ENCODE results near the gene PNMA1.

The PNMA1 gene

GRCh38 chr14:73694083-73694482 lies 20.1 kb downstream of the PNMA1 start:
- Histone ChIP-seq H3K79me2 (ENCODE audit: control insufficient read depth, insufficient read depth, low read length, unreplicated experiment) (no peaks in the 10 kb centered on the region), H3K27ac (ENCODE audit: low read depth, low read length) (no peak overlapping the region), H2AFZ (ENCODE audit: low read length, unreplicated experiment) (no peak overlapping the region), H3K27me3 (ENCODE audit: insufficient read depth, low read length) (no peaks in the 10 kb centered on the region), H3K36me3 (ENCODE audit: insufficient read depth, low read length) (peaks cover 3% of the 10 kb centered on the region), H3K4me3 (ENCODE audit: low read depth, low read length) (no peak overlapping the region), H3K4me1 (ENCODE audit: control insufficient read depth, insufficient read depth, low read length, unreplicated experiment) (peaks cover 18% of the 10 kb centered on the region)

GRCh38 chr14:73686901-73687300 lies 27.3 kb downstream of the PNMA1 start:
- no peak overlapping the region for H3K4me3 ChIP-seq (ENCODE audit: low read depth, low read length)
- no peaks in the 10 kb centered on the region for H3K79me2 ChIP-seq (ENCODE audit: control insufficient read depth, insufficient read depth, low read length, unreplicated experiment)
- H3K4me1 ChIP-seq (ENCODE audit: control insufficient read depth, insufficient read depth, low read length, unreplicated experiment), result no peaks in the 10 kb centered on the region
- H3K27ac ChIP-seq (ENCODE audit: low read depth, low read length), result no peak overlapping the region
- H2AFZ ChIP-seq (ENCODE audit: low read length, unreplicated experiment), result no peak overlapping the region
- H3K27me3 ChIP-seq (ENCODE audit: insufficient read depth, low read length), result no peaks in the 10 kb centered on the region
- peaks cover 3% of the 10 kb centered on the region; the same call in 1 of the 2 replicates for H3K36me3 ChIP-seq (ENCODE audit: insufficient read depth, low read length)

- Histone ChIP-seq H2AFZ (ENCODE audit: low read length, unreplicated experiment) (no peak overlapping the region), H3K79me2 (ENCODE audit: control insufficient read depth, insufficient read depth, low read length, unreplicated experiment) (no peaks in the 10 kb centered on the region), H3K4me3 (ENCODE audit: low read depth, low read length) (no peak overlapping the region), H3K36me3 (ENCODE audit: insufficient read depth, low read length) (peaks cover 3% of the 10 kb centered on the region; the same call in 1 of the 2 replicates), H3K4me1 (ENCODE audit: control insufficient read depth, insufficient read depth, low read length, unreplicated experiment) (no peaks in the 10 kb centered on the region), H3K27ac (ENCODE audit: low read depth, low read length) (no peak overlapping the region), H3K27me3 (ENCODE audit: insufficient read depth, low read length) (no peaks in the 10 kb centered on the region)
Observed at GRCh38 chr14:73685328-73685727, 28.9 kb downstream of the PNMA1 start.

- H3K4me1 ChIP-seq (ENCODE audit: control insufficient read depth, insufficient read depth, low read length, unreplicated experiment), result no peaks in the 10 kb centered on the region
- H2AFZ ChIP-seq (ENCODE audit: low read length, unreplicated experiment), result no peak overlapping the region
- no peaks in the 10 kb centered on the region for H3K27me3 ChIP-seq (ENCODE audit: insufficient read depth, low read length)
- H3K36me3 ChIP-seq (ENCODE audit: insufficient read depth, low read length), result peaks cover 3% of the 10 kb centered on the region; the same call in 1 of the 2 replicates
- no peak overlapping the region for H3K27ac ChIP-seq (ENCODE audit: low read depth, low read length)
- no peaks in the 10 kb centered on the region for H3K79me2 ChIP-seq (ENCODE audit: control insufficient read depth, insufficient read depth, low read length, unreplicated experiment)
- H3K4me3 ChIP-seq (ENCODE audit: low read depth, low read length), result no peak overlapping the region
Observed at GRCh38 chr14:73684627-73685026, 29.6 kb downstream of the PNMA1 start.

GRCh38 chr14:73680821-73681220 lies 33.4 kb downstream of the PNMA1 start:
- Histone ChIP-seq H2AFZ (ENCODE audit: low read length, unreplicated experiment) (no peak overlapping the region), H3K36me3 (ENCODE audit: insufficient read depth, low read length) (no peaks in the 10 kb centered on the region), H3K27ac (ENCODE audit: low read depth, low read length) (no peak overlapping the region), H3K4me3 (ENCODE audit: low read depth, low read length) (no peak overlapping the region), H3K27me3 (ENCODE audit: insufficient read depth, low read length) (no peaks in the 10 kb centered on the region), H3K4me1 (ENCODE audit: control insufficient read depth, insufficient read depth, low read length, unreplicated experiment) (no peaks in the 10 kb centered on the region), H3K79me2 (ENCODE audit: control insufficient read depth, insufficient read depth, low read length, unreplicated experiment) (no peaks in the 10 kb centered on the region)

GRCh38 chr14:73678698-73679097 lies 35.5 kb downstream of the PNMA1 start:
- H2AFZ ChIP-seq (ENCODE audit: low read length, unreplicated experiment), result no peak overlapping the region
- H3K4me3 ChIP-seq (ENCODE audit: low read depth, low read length), result no peak overlapping the region
- H3K4me1 ChIP-seq (ENCODE audit: control insufficient read depth, insufficient read depth, low read length, unreplicated experiment), result no peaks in the 10 kb centered on the region
- H3K79me2 ChIP-seq (ENCODE audit: control insufficient read depth, insufficient read depth, low read length, unreplicated experiment), result no peaks in the 10 kb centered on the region
- no peaks in the 10 kb centered on the region for H3K36me3 ChIP-seq (ENCODE audit: insufficient read depth, low read length)
- no peaks in the 10 kb centered on the region for H3K27me3 ChIP-seq (ENCODE audit: insufficient read depth, low read length)
- no peak overlapping the region for H3K27ac ChIP-seq (ENCODE audit: low read depth, low read length)

- H3K4me3 ChIP-seq (ENCODE audit: low read depth, low read length), result no peak overlapping the region
- peaks cover 7% of the 10 kb centered on the region; the same call in 1 of the 2 replicates for H3K36me3 ChIP-seq (ENCODE audit: insufficient read depth, low read length)
- no peak overlapping the region for H2AFZ ChIP-seq (ENCODE audit: low read length, unreplicated experiment)
- H3K4me1 ChIP-seq (ENCODE audit: control insufficient read depth, insufficient read depth, low read length, unreplicated experiment), result no peaks in the 10 kb centered on the region
- no peaks in the 10 kb centered on the region for H3K27me3 ChIP-seq (ENCODE audit: insufficient read depth, low read length)
- no peak overlapping the region for H3K27ac ChIP-seq (ENCODE audit: low read depth, low read length)
- H3K79me2 ChIP-seq (ENCODE audit: control insufficient read depth, insufficient read depth, low read length, unreplicated experiment), result no peaks in the 10 kb centered on the region
Observed at GRCh38 chr14:73674986-73675385, 39.2 kb downstream of the PNMA1 start.

- H3K4me3 ChIP-seq (ENCODE audit: low read depth, low read length), result no peak overlapping the region
- no peak overlapping the region for H2AFZ ChIP-seq (ENCODE audit: low read length, unreplicated experiment)
- H3K79me2 ChIP-seq (ENCODE audit: control insufficient read depth, insufficient read depth, low read length, unreplicated experiment), result no peaks in the 10 kb centered on the region
- peaks cover 7% of the 10 kb centered on the region; the same call in 1 of the 2 replicates for H3K36me3 ChIP-seq (ENCODE audit: insufficient read depth, low read length)
- no peaks in the 10 kb centered on the region for H3K27me3 ChIP-seq (ENCODE audit: insufficient read depth, low read length)
- H3K4me1 ChIP-seq (ENCODE audit: control insufficient read depth, insufficient read depth, low read length, unreplicated experiment), result peaks cover 1% of the 10 kb centered on the region
- H3K27ac ChIP-seq (ENCODE audit: low read depth, low read length), result no peak overlapping the region
Observed at GRCh38 chr14:73667854-73668253, 46.3 kb downstream of the PNMA1 start.

GRCh38 chr14:73666583-73666982 lies 47.6 kb downstream of the PNMA1 start:
- no peaks in the 10 kb centered on the region for H3K27me3 ChIP-seq (ENCODE audit: insufficient read depth, low read length)
- H3K36me3 ChIP-seq (ENCODE audit: insufficient read depth, low read length), result peaks cover 1% of the 10 kb centered on the region; the same call in 1 of the 2 replicates
- H2AFZ ChIP-seq (ENCODE audit: low read length, unreplicated experiment), result no peak overlapping the region
- H3K79me2 ChIP-seq (ENCODE audit: control insufficient read depth, insufficient read depth, low read length, unreplicated experiment), result no peaks in the 10 kb centered on the region
- peaks cover 10% of the 10 kb centered on the region for H3K4me1 ChIP-seq (ENCODE audit: control insufficient read depth, insufficient read depth, low read length, unreplicated experiment)
- H3K27ac ChIP-seq (ENCODE audit: low read depth, low read length), result no peak overlapping the region
- H3K4me3 ChIP-seq (ENCODE audit: low read depth, low read length), result no peak overlapping the region

GRCh38 chr14:73665130-73665529 lies 49.1 kb downstream of the PNMA1 start:
- no peaks in the 10 kb centered on the region for H3K79me2 ChIP-seq (ENCODE audit: control insufficient read depth, insufficient read depth, low read length, unreplicated experiment)
- H3K4me3 ChIP-seq (ENCODE audit: low read depth, low read length), result no peak overlapping the region
- H3K36me3 ChIP-seq (ENCODE audit: insufficient read depth, low read length), result no peaks in the 10 kb centered on the region
- H3K27me3 ChIP-seq (ENCODE audit: insufficient read depth, low read length), result no peaks in the 10 kb centered on the region
- H3K27ac ChIP-seq (ENCODE audit: low read depth, low read length), result no peak overlapping the region
- peaks cover 10% of the 10 kb centered on the region for H3K4me1 ChIP-seq (ENCODE audit: control insufficient read depth, insufficient read depth, low read length, unreplicated experiment)
- no peak overlapping the region for H2AFZ ChIP-seq (ENCODE audit: low read length, unreplicated experiment)

- Histone ChIP-seq H3K27me3 (ENCODE audit: insufficient read depth, low read length) (no peaks in the 10 kb centered on the region), H3K27ac (ENCODE audit: low read depth, low read length) (no peak overlapping the region), H3K36me3 (ENCODE audit: insufficient read depth, low read length) (no peaks in the 10 kb centered on the region), H3K79me2 (ENCODE audit: control insufficient read depth, insufficient read depth, low read length, unreplicated experiment) (no peaks in the 10 kb centered on the region), H3K4me1 (ENCODE audit: control insufficient read depth, insufficient read depth, low read length, unreplicated experiment) (peaks cover 10% of the 10 kb centered on the region), H2AFZ (ENCODE audit: low read length, unreplicated experiment) (no peak overlapping the region), H3K4me3 (ENCODE audit: low read depth, low read length) (no peak overlapping the region)
Observed at GRCh38 chr14:73663548-73664212, 50.5 kb downstream of the PNMA1 start.
